Trophoblast cell (in vitro differentiated cells and primary cell): ENCODE data around the gene AHNAK.

Source experiments
- DNase-seq, 2 donors: peaks; one replicate each; pipeline ENCODE4 v3.0.0-alpha.2; 2016
- H2AFZ ChIP-seq: 2 replicates; pipeline ENCODE4 v1.6.1; 2013; ENCODE audit warnings: low read length, moderate library complexity, mild to moderate bottlenecking; ENCODE audit not compliant: insufficient read depth, poor library complexity
- H2AK5ac ChIP-seq: 2 replicates; pipeline ENCODE4 v1.6.1; 2013; ENCODE audit warnings: mild to moderate bottlenecking, low read length
- H2BK120ac ChIP-seq: 2 replicates; pipeline ENCODE4 v1.6.1; 2013; ENCODE audit warnings: low read length, mild to moderate bottlenecking, moderate library complexity; ENCODE audit not compliant: insufficient read depth, poor library complexity
- H2BK12ac ChIP-seq: 2 replicates; pipeline ENCODE4 v1.6.1; 2013; ENCODE audit warnings: mild to moderate bottlenecking, low read length, moderate library complexity
- H2BK5ac ChIP-seq: 2 replicates; pipeline ENCODE4 v1.6.1; 2013; ENCODE audit warnings: low read length, low read depth, moderate library complexity, mild to moderate bottlenecking; ENCODE audit not compliant: poor library complexity
- H3K14ac ChIP-seq: 2 replicates; pipeline ENCODE4 v1.6.1; 2013; ENCODE audit warnings: mild to moderate bottlenecking, low read length
- H3K18ac ChIP-seq: 2 replicates; pipeline ENCODE4 v1.6.1; 2013; ENCODE audit warnings: mild to moderate bottlenecking, low read length
- H3K23ac ChIP-seq: 2 replicates; pipeline ENCODE4 v1.6.1; 2013; ENCODE audit warnings: low read length
- H3K27ac ChIP-seq: 2 replicates; pipeline ENCODE4 v1.5.1; 2013; ENCODE audit warnings: low read depth, mild to moderate bottlenecking, inconsistent platforms, low read length, moderate library complexity
- H3K27me3 ChIP-seq: 2 replicates; pipeline ENCODE4 v1.6.1; 2013; ENCODE audit warnings: inconsistent platforms, mild to moderate bottlenecking, low read length, moderate library complexity; ENCODE audit not compliant: insufficient read depth
- H3K36me3 ChIP-seq, 2 experiments: 1 replicate in 1 of 2; 2 replicates in 1 of 2; pipeline ENCODE4 v1.6.1; 2013; ENCODE audit warnings: low read length in 2 of 2, mild to moderate bottlenecking in 2 of 2, moderate library complexity in 1 of 2; ENCODE audit not compliant: insufficient read depth in 2 of 2, control insufficient read depth in 1 of 2
- H3K4ac ChIP-seq: 2 replicates; pipeline ENCODE4 v1.6.1; 2013; ENCODE audit warnings: low read depth, mild to moderate bottlenecking, low read length, moderate library complexity
- H3K4me1 ChIP-seq, 2 experiments: 1 replicate in 1 of 2; 2 replicates in 1 of 2; pipeline ENCODE4 v1.6.1; 2013; ENCODE audit warnings: low read length in 2 of 2, mild to moderate bottlenecking in 2 of 2, moderate library complexity in 1 of 2; ENCODE audit not compliant: insufficient read depth in 2 of 2, control insufficient read depth in 1 of 2
- H3K4me2 ChIP-seq: 2 replicates; pipeline ENCODE4 v1.6.1; 2013; ENCODE audit warnings: inconsistent platforms, mild to moderate bottlenecking, low read length, moderate library complexity
- H3K4me3 ChIP-seq: 2 replicates; pipeline ENCODE4 v1.5.1; 2013; ENCODE audit warnings: mild to moderate bottlenecking, low read depth, low read length, inconsistent platforms
- H3K79me1 ChIP-seq: one replicate; pipeline ENCODE4 v1.6.1; 2013; ENCODE audit warnings: low read length
- H3K79me2 ChIP-seq: 2 replicates; pipeline ENCODE4 v1.6.1; 2013; ENCODE audit warnings: low read length, mild to moderate bottlenecking; ENCODE audit not compliant: control insufficient read depth, insufficient read depth, poor library complexity
- H3K9ac ChIP-seq: 2 replicates; pipeline ENCODE4 v1.6.1; 2013; ENCODE audit warnings: mild to moderate bottlenecking, low read length
- H3K9me3 ChIP-seq: 2 replicates; pipeline ENCODE4 v1.6.1; 2013; ENCODE audit warnings: low read depth, mild to moderate bottlenecking, control low read depth, inconsistent platforms, low read length; ENCODE audit not compliant: insufficient read depth
- H4K12ac ChIP-seq: 2 replicates; pipeline ENCODE4 v1.6.1; 2013; ENCODE audit warnings: low read depth, mild to moderate bottlenecking, low read length, moderate library complexity
- H4K8ac ChIP-seq: 2 replicates; pipeline ENCODE4 v1.6.1; 2013; ENCODE audit warnings: low read depth, mild to moderate bottlenecking, low read length, moderate library complexity
- H4K91ac ChIP-seq: one replicate; pipeline ENCODE4 v1.6.1; 2013; ENCODE audit warnings: low read depth, mild to moderate bottlenecking, low read length, moderate library complexity
- WGBS: extraction: QIAGEN DNeasy Blood & Tissue Kit; methylation state at CpG from one replicate; pipeline ENCODE4 v1.1.7; 2013; ENCODE audit warnings: missing lambda C conversion rate; ENCODE audit not compliant: insufficient read length, insufficient coverage; ENCODE audit errors: extremely low coverage; 5-methylcytosine and 5-hydroxymethylcytosine counted together

Gene AHNAK

GRCh38 chr11:62393061-62393611 is 153.5 kb downstream of the AHNAK start:
- no peak overlapping the region for H4K8ac ChIP-seq
- DNase-seq = peak in 1 of 2 donors; percentile 16
- H3K18ac ChIP-seq = no peak overlapping the region
- no CpG with 5 or more reads among the region's 12 CpGs for WGBS
- H4K12ac ChIP-seq = no peak overlapping the region
- H3K4me1 ChIP-seq = peaks cover 9 to 16% of the 10 kb centered on the region in 2 experiments
- no peak overlapping the region for H3K4ac ChIP-seq
- H2BK120ac ChIP-seq = no peak overlapping the region
- H3K4me3 ChIP-seq = no peak overlapping the region
- H2AK5ac ChIP-seq = no peak overlapping the region
- no peak overlapping the region for H3K9ac ChIP-seq
- no peaks in the 10 kb centered on the region for H3K79me2 ChIP-seq
- no peak overlapping the region for H3K27ac ChIP-seq
- H2BK5ac ChIP-seq = no peak overlapping the region
- no peak overlapping the region for H2AFZ ChIP-seq
- H2BK12ac ChIP-seq = no peak overlapping the region
- no peak overlapping the region for H3K23ac ChIP-seq
- no peaks in the 10 kb centered on the region for H3K27me3 ChIP-seq
- H3K79me1 ChIP-seq = peaks cover 11% of the 10 kb centered on the region
- H3K14ac ChIP-seq = no peak overlapping the region
- H4K91ac ChIP-seq = no peak overlapping the region
- H3K4me2 ChIP-seq = no peak overlapping the region
- H3K9me3 ChIP-seq = no peaks in the 10 kb centered on the region
- no peaks in the 10 kb centered on the region for H3K36me3 ChIP-seq

DNA sequence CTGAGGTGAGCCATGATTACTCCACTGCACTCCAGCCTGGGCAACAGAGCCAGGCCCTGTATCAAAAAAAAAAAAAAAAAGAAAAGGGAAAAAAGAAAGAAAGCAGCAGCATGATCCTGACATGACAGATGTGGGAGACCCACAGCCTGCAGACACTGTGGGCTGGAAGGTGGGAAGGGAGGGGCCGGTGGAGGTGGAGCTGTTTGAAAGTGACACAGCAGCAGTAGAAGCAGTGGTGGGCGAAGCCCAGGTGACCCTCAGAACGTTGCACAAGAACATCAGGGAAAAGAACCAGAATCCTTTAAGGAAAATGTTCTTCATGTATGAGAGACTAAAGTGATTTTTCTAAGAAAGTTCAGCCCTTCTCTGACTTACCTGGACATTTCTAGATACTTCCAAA is 154.1 kb downstream of the AHNAK start:
- Histone ChIP-seq H3K4me3 (no peak overlapping the region), H2BK5ac (no peak overlapping the region), H3K4me2 (no peak overlapping the region), H2BK12ac (no peak overlapping the region), H3K4ac (no peak overlapping the region), H3K14ac (no peak overlapping the region), H2AFZ (no peak overlapping the region), H3K9ac (no peak overlapping the region), H3K27ac (no peak overlapping the region), H4K8ac (no peak overlapping the region), H3K18ac (no peak overlapping the region), H4K12ac (no peak overlapping the region), H3K36me3 (no peaks in the 10 kb centered on the region), H2BK120ac (no peak overlapping the region), H3K79me1 (peaks cover 7% of the 10 kb centered on the region), H3K79me2 (no peaks in the 10 kb centered on the region), H3K27me3 (no peaks in the 10 kb centered on the region), H3K4me1 (peaks cover 5 to 11% of the 10 kb centered on the region in 2 experiments), H2AK5ac (no peak overlapping the region), H3K23ac (no peak overlapping the region), H3K9me3 (no peaks in the 10 kb centered on the region), H4K91ac (no peak overlapping the region)
- DNase-seq = no peak
- WGBS = no CpG with 5 or more reads among the region's 3 CpGs

- Histone ChIP-seq H3K14ac (no peak overlapping the region), H3K9me3 (no peaks in the 10 kb centered on the region), H3K18ac (no peak overlapping the region), H4K12ac (no peak overlapping the region), H3K23ac (no peak overlapping the region), H3K27me3 (no peaks in the 10 kb centered on the region), H2BK120ac (no peak overlapping the region), H3K4ac (no peak overlapping the region), H2BK5ac (no peak overlapping the region), H4K91ac (no peak overlapping the region), H3K4me3 (no peak overlapping the region), H2AFZ (no peak overlapping the region), H3K4me1 (peaks cover 5 to 11% of the 10 kb centered on the region in 2 experiments), H2BK12ac (no peak overlapping the region), H3K36me3 (no peaks in the 10 kb centered on the region), H3K27ac (no peak overlapping the region), H4K8ac (no peak overlapping the region), H3K79me2 (no peaks in the 10 kb centered on the region), H3K4me2 (no peak overlapping the region), H2AK5ac (no peak overlapping the region), H3K79me1 (peaks cover 7% of the 10 kb centered on the region), H3K9ac (no peak overlapping the region)
- WGBS = no CpG with 5 or more reads among the region's 16 CpGs
- no peak for DNase-seq
Measured at GRCh38 chr11:62391642-62392425, 154.8 kb downstream of the AHNAK start.

- H3K36me3 ChIP-seq = no peaks in the 10 kb centered on the region
- no peak overlapping the region for H2AK5ac ChIP-seq
- H3K27me3 ChIP-seq = no peaks in the 10 kb centered on the region
- no peak overlapping the region for H3K4me3 ChIP-seq
- H3K9me3 ChIP-seq = no peaks in the 10 kb centered on the region
- no peak overlapping the region for H3K9ac ChIP-seq
- no CpG with 5 or more reads among the region's 1 CpG for WGBS
- H3K4ac ChIP-seq = no peak overlapping the region
- H2BK5ac ChIP-seq = no peak overlapping the region
- no peak overlapping the region for H2AFZ ChIP-seq
- no peaks in the 10 kb centered on the region for H3K79me2 ChIP-seq
- H3K14ac ChIP-seq = no peak overlapping the region
- peaks cover 5% of the 10 kb centered on the region for H3K79me1 ChIP-seq
- no peak overlapping the region for H3K27ac ChIP-seq
- H4K91ac ChIP-seq = no peak overlapping the region
- no peak overlapping the region for H4K12ac ChIP-seq
- no peak overlapping the region for H3K23ac ChIP-seq
- peaks cover 5 to 7% of the 10 kb centered on the region in 2 experiments for H3K4me1 ChIP-seq
- H2BK120ac ChIP-seq = no peak overlapping the region
- no peak for DNase-seq
- H2BK12ac ChIP-seq = no peak overlapping the region
- H3K18ac ChIP-seq = no peak overlapping the region
- H4K8ac ChIP-seq = no peak overlapping the region
- H3K4me2 ChIP-seq = no peak overlapping the region
Measured at GRCh38 chr11:62390722-62391121, 155.9 kb downstream of the AHNAK start.
